GM10266 (cell line): ENCODE data around the gene COQ5.
"Not testable (repeated sequence)": the region's sequence is repeated elsewhere in the genome, so short reads cannot be mapped to it uniquely, and the experiment has no call there.

Experiments
- DNase-seq: peaks from one replicate; pipeline ENCODE4 v3.0.0; 2012; ENCODE audit errors: extremely low spot score
- CTCF ChIP-seq: IDR thresholded peaks from 2 replicates; pipeline ENCODE4 v1.5.1; 2012; ENCODE audit warnings: mild to moderate bottlenecking, low read depth; ENCODE audit not compliant: control insufficient read depth, insufficient read depth; ENCODE audit errors: missing control alignments

COQ5 gene

GRCh38 chr12:120537856-120538220 is 8.9 kb upstream of the COQ5 start:
- TF ChIP-seq CTCF: no peak
- no peak for DNase-seq

GRCh38 chr12:120536064-120536791 is 7.3 kb upstream of the COQ5 start:
- peak; percentile 51 for DNase-seq

DNA sequence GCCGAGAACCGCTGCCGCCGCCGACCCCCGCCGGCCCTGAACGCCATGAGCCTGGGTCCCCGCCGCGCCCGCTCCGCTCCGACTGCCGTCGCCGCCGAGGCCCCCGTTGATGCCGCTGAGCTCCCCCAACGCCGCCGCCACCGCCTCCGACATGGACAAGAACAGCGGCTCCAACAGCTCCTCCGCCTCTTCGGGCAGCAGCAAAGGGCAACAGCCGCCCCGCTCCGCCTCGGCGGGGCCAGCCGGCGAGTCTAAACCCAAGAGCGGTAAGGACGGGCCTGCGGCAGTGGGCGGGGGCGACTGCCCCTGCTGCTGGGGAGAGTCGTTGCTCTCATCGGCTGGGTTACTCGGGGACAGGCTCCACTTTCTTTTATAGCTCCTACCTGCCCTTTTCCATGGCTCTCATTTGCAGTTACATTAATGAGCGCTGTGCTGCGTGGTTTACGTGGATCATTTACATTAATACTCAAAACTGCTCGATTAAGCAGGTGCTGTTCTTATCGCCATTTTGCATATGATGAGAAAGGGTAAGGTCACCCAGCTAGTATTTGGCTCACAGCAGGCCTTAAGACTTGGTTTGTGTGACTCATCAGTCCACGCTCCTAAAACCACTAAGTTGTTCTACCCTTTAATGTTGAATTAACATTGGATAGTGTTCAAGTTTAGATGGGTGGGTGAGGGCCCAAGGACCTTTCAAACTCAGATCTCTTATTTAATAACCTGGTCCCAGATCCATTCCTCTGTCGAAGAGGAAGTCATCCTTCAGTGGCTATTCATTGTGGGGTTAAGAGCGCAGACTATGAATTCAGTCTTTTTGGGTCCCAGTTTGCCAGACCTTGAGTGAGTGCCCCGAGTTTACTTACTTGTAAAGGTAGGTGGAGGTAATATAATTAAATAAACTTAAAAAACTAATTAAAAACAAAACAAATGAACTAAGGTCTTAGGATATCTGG is 6.0 kb upstream of the COQ5 start:
- peak; percentile 67 for DNase-seq
- TF ChIP-seq CTCF: no peak

More at GRCh38 chr12:120536064-120536791, 7.3 kb upstream of the COQ5 start:
- no peak for TF ChIP-seq CTCF

- peak; percentile 93 for DNase-seq
- no peak for TF ChIP-seq CTCF
Observed at GRCh38 chr12:120534203-120534702, 5.3 kb upstream of the COQ5 start, which contains the start of gene RNF10. TSS of gene RNF10 (plus strand) at chr12:120534356. CDS start at chr12:120534812, 456 bp downstream.

DNA sequence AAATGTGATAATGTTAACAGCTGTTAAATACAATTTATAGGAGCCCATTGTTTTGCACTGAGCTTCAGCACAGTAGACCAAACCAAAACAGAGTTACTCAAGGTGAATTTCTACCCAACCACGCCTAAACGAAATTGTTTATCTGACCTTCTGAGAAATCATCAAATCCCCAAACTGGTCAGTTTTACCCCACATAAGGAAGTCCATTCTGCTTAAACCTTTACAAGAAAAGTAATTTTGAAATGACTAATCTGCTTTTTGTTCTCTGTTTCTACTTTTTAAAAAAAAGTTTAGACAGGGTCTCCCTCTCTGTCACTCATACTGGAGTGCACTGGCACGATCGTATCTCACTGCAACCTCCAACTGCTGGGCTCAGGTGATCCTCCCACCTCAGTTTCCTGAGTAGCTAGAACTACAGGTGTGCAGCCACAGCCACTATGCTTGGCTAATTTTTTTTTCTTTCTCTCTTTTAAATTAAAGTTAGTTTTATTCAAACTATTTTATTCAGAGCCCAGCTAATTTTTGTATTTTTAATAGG is 3.8 kb upstream of the COQ5 start:
- DNase-seq: no peak
- TF ChIP-seq CTCF: no peak

DNA sequence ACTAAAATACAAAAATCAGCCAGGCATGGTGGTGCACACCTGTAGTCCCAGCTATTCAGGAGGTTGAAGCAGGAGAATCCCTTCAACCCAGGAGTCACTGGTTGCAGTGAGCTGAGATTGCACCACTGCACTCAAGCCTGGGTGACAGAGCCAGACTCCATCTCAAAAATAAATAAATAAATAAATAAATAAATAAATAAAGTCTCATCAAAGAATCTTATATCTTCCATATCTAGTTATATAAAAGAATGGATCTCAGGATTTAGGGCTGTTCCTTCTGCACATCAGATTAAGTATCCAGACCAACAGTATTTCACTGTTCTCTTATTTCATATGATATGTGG is 1.4 kb upstream of the COQ5 start:
- DNase-seq: not testable (repeated sequence)

GRCh38 chr12:120529641-120530417 is 871 bp upstream of the COQ5 start:
- no peak for TF ChIP-seq CTCF
- DNase-seq: no peak
